H9 (cell line): Measurements from ENCODE around the gene LAIR2. TPM values are rescaled to one million over a fixed set of nuclear protein-coding genes. Genes with fewer than 3 reads are reported as not detected.

Experiments used
- DNase-seq: peaks from one replicate; pipeline ENCODE4 v3.0.0-alpha.2; 2017
- H2AFZ ChIP-seq: one replicate; pipeline ENCODE4 v1.6.1; 2013; ENCODE audit warnings: mild to moderate bottlenecking, low read length, control low read depth, moderate library complexity
- H2AK5ac ChIP-seq: 2 replicates; pipeline ENCODE4 v1.6.1; 2013; ENCODE audit warnings: low read length, control low read depth, mixed read lengths; ENCODE audit not compliant: insufficient read length
- H2BK120ac ChIP-seq: one replicate; pipeline ENCODE4 v1.6.1; 2013; ENCODE audit warnings: low read depth, mild to moderate bottlenecking, low read length, control low read depth, inconsistent platforms; ENCODE audit not compliant: poor library complexity, severe bottlenecking
- H2BK12ac ChIP-seq: 2 replicates; pipeline ENCODE4 v1.6.1; 2013; ENCODE audit warnings: low read length, control low read depth, mixed read lengths, low read depth; ENCODE audit not compliant: insufficient read length
- H2BK15ac ChIP-seq: 2 replicates; pipeline ENCODE4 v1.6.1; 2013; ENCODE audit warnings: low read depth, low read length, control low read depth
- H2BK20ac ChIP-seq: one replicate; pipeline ENCODE4 v1.6.1; 2013; ENCODE audit warnings: low read depth, mild to moderate bottlenecking, low read length, control low read depth, inconsistent platforms; ENCODE audit not compliant: poor library complexity, severe bottlenecking
- H2BK5ac ChIP-seq: 2 replicates; pipeline ENCODE4 v1.6.1; 2013; ENCODE audit warnings: low read length, control low read depth, mixed read lengths; ENCODE audit not compliant: insufficient read length
- H3K14ac ChIP-seq: 2 replicates; pipeline ENCODE4 v1.6.1; 2013; ENCODE audit warnings: low read length, control low read depth; ENCODE audit not compliant: insufficient read depth
- H3K18ac ChIP-seq: 2 replicates; pipeline ENCODE4 v1.6.1; 2013; ENCODE audit warnings: low read depth, mild to moderate bottlenecking, mixed read lengths, low read length, control low read depth; ENCODE audit not compliant: insufficient read length
- H3K23ac ChIP-seq: 2 replicates; pipeline ENCODE4 v1.6.1; 2013; ENCODE audit warnings: low read length, control low read depth, mixed read lengths, low read depth; ENCODE audit not compliant: insufficient read length
- H3K23me2 ChIP-seq: 2 replicates; pipeline ENCODE4 v1.6.1; 2013; ENCODE audit warnings: low read depth, mild to moderate bottlenecking, mixed read lengths, low read length, control low read depth; ENCODE audit not compliant: insufficient read length, poor library complexity, severe bottlenecking
- H3K27ac ChIP-seq: 2 replicates; pipeline ENCODE4 v1.5.1; 2013; ENCODE audit warnings: low read length, control low read depth, mixed read lengths, low read depth; ENCODE audit not compliant: insufficient read length
- H3K27me3 ChIP-seq: 2 replicates; pipeline ENCODE4 v1.6.1; 2013; ENCODE audit warnings: low read length, control low read depth, inconsistent platforms; ENCODE audit not compliant: insufficient read depth
- H3K4ac ChIP-seq: 2 replicates; pipeline ENCODE4 v1.6.1; 2013; ENCODE audit warnings: low read depth, mild to moderate bottlenecking, control low read depth, inconsistent platforms, low read length, moderate library complexity
- H3K4me1 ChIP-seq: 2 replicates; pipeline ENCODE4 v1.6.1; 2013; ENCODE audit warnings: low read length, control low read depth, inconsistent platforms; ENCODE audit not compliant: insufficient read depth
- H3K4me2 ChIP-seq: 2 replicates; pipeline ENCODE4 v1.6.1; 2013; ENCODE audit warnings: low read length, control low read depth, mixed read lengths; ENCODE audit not compliant: insufficient read length, insufficient read depth
- H3K56ac ChIP-seq: 2 replicates; pipeline ENCODE4 v1.6.1; 2013; ENCODE audit warnings: low read depth, mild to moderate bottlenecking, mixed read lengths, low read length, control low read depth; ENCODE audit not compliant: insufficient read length
- H3K79me1 ChIP-seq: 2 replicates; pipeline ENCODE4 v1.6.1; 2013; ENCODE audit warnings: low read depth, mild to moderate bottlenecking, moderate library complexity, low read length, control low read depth, inconsistent platforms; ENCODE audit not compliant: insufficient read depth, poor library complexity, severe bottlenecking
- H3K79me2 ChIP-seq: 2 replicates; pipeline ENCODE4 v1.6.1; 2013; ENCODE audit warnings: low read length, control low read depth, inconsistent platforms; ENCODE audit not compliant: insufficient read depth
- H3K9ac ChIP-seq: 2 replicates; pipeline ENCODE4 v1.6.1; 2013; ENCODE audit warnings: low read length, control low read depth, mixed read lengths; ENCODE audit not compliant: insufficient read length; ENCODE audit errors: extremely low read depth
- H3K9me3 ChIP-seq: one replicate; pipeline ENCODE4 v1.6.1; 2013; ENCODE audit warnings: low read depth, low read length, inconsistent platforms; ENCODE audit not compliant: control insufficient read depth
- H3T11ph ChIP-seq: one replicate; pipeline ENCODE4 v1.6.1; 2013; ENCODE audit warnings: mild to moderate bottlenecking, low read length, control low read depth, inconsistent platforms
- H4K20me1 ChIP-seq: one replicate; pipeline ENCODE4 v1.6.1; 2013; ENCODE audit not compliant: control insufficient read depth, insufficient read length, insufficient read depth
- H4K5ac ChIP-seq: 2 replicates; pipeline ENCODE4 v1.6.1; 2013; ENCODE audit warnings: low read depth, mild to moderate bottlenecking, mixed read lengths, low read length, control low read depth; ENCODE audit not compliant: insufficient read length
- H4K8ac ChIP-seq: replicated peaks from 2 replicates; pipeline ENCODE4 v1.6.1; 2013; ENCODE audit warnings: low read length, control low read depth, mixed read lengths, low read depth; ENCODE audit not compliant: insufficient read length
- H4K91ac ChIP-seq: 2 replicates; pipeline ENCODE4 v1.6.1; 2013; ENCODE audit warnings: low read depth, mild to moderate bottlenecking, moderate library complexity, mixed read lengths, low read length, control low read depth; ENCODE audit not compliant: insufficient read length
- H3K27ac Mint-ChIP-seq, 3 experiments: 2 replicates in 2 of 3; 3 replicates in 1 of 3; pipeline ENCODE4 v1.8.0; 2020 to 2021; ENCODE audit warnings: mixed read lengths in 3 of 3, mild to moderate bottlenecking in 1 of 3, moderate library complexity in 1 of 3
- H3K27me3 Mint-ChIP-seq: 2 replicates; pipeline ENCODE4 v1.8.0; 2021; ENCODE audit warnings: low read depth, mild to moderate bottlenecking, moderate library complexity, mixed read lengths
- H3K36me3 Mint-ChIP-seq, 3 experiments: 2 replicates in 2 of 3; 3 replicates in 1 of 3; pipeline ENCODE4 v1.8.0; 2020 to 2021; ENCODE audit warnings: low read depth in 3 of 3, mixed read lengths in 3 of 3; ENCODE audit not compliant: insufficient read depth in 1 of 3
- H3K4me1 Mint-ChIP-seq, 2 experiments: 2 replicates each; pipeline ENCODE4 v1.8.0; 2020; ENCODE audit warnings: mixed read lengths in 2 of 2
- H3K4me3 Mint-ChIP-seq, 2 experiments: 2 replicates in 1 of 2; 3 replicates in 1 of 2; pipeline ENCODE4 v1.8.0; 2020 to 2021; ENCODE audit warnings: mild to moderate bottlenecking in 2 of 2, mixed read lengths in 2 of 2, moderate library complexity in 1 of 2
- H3K9me3 Mint-ChIP-seq, 2 experiments: 2 replicates in 1 of 2; 3 replicates in 1 of 2; pipeline ENCODE4 v1.8.0; 2020; ENCODE audit warnings: mild to moderate bottlenecking in 2 of 2, mixed read lengths in 2 of 2, moderate library complexity in 1 of 2
- WGBS: extraction: QIAGEN DNeasy Blood & Tissue Kit; methylation state at CpG from one replicate; pipeline ENCODE4 v1.1.7; 2013; ENCODE audit warnings: missing lambda C conversion rate, low lambda C conversion rate, mixed read lengths; ENCODE audit not compliant: insufficient read length; ENCODE audit errors: extremely low coverage; 5-methylcytosine and 5-hydroxymethylcytosine counted together
- total RNA-seq: library from RNA; stranded (reverse); gene quantifications from 2 replicates; pipeline ENCODE4 v1.2.1, GENCODE V29; 2021
- TF ChIP-seq, protein P1 (sequence below): fragments of 200-600 bp; sonication (generic); conservative IDR thresholded peaks from 3 replicates; pipeline ENCODE4 v1.8.0; 2021; ENCODE audit warnings: antibody characterized with exemption, mild to moderate bottlenecking

LAIR2 gene
- total RNA-seq, 1 experiment from 2014 or later, result not detected

GRCh38 chr19:54480051-54480450 is 22.6 kb upstream of the LAIR2 start:
- Histone ChIP-seq H2BK15ac (no peak overlapping the region), H4K91ac (no peak overlapping the region), H3K14ac (no peak overlapping the region), H2BK120ac (no peak overlapping the region), H2BK12ac (no peak overlapping the region), H2AK5ac (no peak overlapping the region), H3T11ph (no peak overlapping the region), H3K79me2 (no peaks in the 10 kb centered on the region), H3K23ac (no peak overlapping the region), H2BK20ac (no peak overlapping the region), H3K27ac (no peak overlapping the region), H4K8ac (no peak overlapping the region), H3K9me3 (no peaks in the 10 kb centered on the region), H3K4ac (no peak overlapping the region), H3K18ac (no peak overlapping the region), H3K4me2 (no peak overlapping the region), H3K4me1 (no peaks in the 10 kb centered on the region; the same call in 1 of the 2 replicates), H3K79me1 (no peaks in the 10 kb centered on the region), H3K56ac (no peak overlapping the region), H3K23me2 (no peaks in the 10 kb centered on the region), H4K5ac (no peak overlapping the region), H4K20me1 (no peaks in the 10 kb centered on the region), H2BK5ac (no peak overlapping the region), H2AFZ (no peak overlapping the region), H3K27me3 (no peaks in the 10 kb centered on the region), H3K9ac (no peak overlapping the region)
- no peak overlapping the region for H3K4me3 Mint-ChIP-seq
- H3K27ac Mint-ChIP-seq, result no peak overlapping the region
- peaks cover 4 to 5% of the 10 kb centered on the region in 2 experiments; a peak in 3 of 4 replicates for H3K4me1 Mint-ChIP-seq
- 100% methylated on average over 1 of the region's 2 CpGs for WGBS
- peaks cover 0 to 2% (median 0%) of the 10 kb centered on the region in 3 experiments; a peak in 1 of 7 replicates for H3K36me3 Mint-ChIP-seq
- no peak for DNase-seq
- TF ChIP-seq, protein P1, sequence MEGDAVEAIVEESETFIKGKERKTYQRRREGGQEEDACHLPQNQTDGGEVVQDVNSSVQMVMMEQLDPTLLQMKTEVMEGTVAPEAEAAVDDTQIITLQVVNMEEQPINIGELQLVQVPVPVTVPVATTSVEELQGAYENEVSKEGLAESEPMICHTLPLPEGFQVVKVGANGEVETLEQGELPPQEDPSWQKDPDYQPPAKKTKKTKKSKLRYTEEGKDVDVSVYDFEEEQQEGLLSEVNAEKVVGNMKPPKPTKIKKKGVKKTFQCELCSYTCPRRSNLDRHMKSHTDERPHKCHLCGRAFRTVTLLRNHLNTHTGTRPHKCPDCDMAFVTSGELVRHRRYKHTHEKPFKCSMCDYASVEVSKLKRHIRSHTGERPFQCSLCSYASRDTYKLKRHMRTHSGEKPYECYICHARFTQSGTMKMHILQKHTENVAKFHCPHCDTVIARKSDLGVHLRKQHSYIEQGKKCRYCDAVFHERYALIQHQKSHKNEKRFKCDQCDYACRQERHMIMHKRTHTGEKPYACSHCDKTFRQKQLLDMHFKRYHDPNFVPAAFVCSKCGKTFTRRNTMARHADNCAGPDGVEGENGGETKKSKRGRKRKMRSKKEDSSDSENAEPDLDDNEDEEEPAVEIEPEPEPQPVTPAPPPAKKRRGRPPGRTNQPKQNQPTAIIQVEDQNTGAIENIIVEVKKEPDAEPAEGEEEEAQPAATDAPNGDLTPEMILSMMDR, result no peak
- peaks cover 15% of the 10 kb centered on the region for H3K27me3 Mint-ChIP-seq
- H3K9me3 Mint-ChIP-seq, result peaks cover 7 to 27% of the 10 kb centered on the region in 2 experiments
